Common myeloid progenitor, CD34-positive (primary cell): ENCODE measurements around the gene PPP1R12A.

Source experiments
- CTCF ChIA-PET: fragments of 350-600 bp; sonication (Branson Sonifier 250); formaldehyde crosslinking; loops from one replicate; lab custom pipeline; 2021; ENCODE audit warnings: antibody characterized with exemption; lab: Charles Lee
- POLR2A ChIA-PET: fragments of 350-600 bp; sonication (Branson Sonifier 250); formaldehyde crosslinking; loops from one replicate; lab custom pipeline; 2021; ENCODE audit warnings: antibody characterized with exemption; lab: Charles Lee
- DNase-seq, 3 donors: peaks; one replicate each; pipeline versions ENCODE4 v3.0.0 to v3.0.0-alpha.2; 2013
- H3K27ac ChIP-seq, 2 experiments: 1 replicate in 1 of 2; 2 replicates in 1 of 2; pipeline ENCODE4 v1.7.0; 2013; ENCODE audit warnings: inconsistent platforms in 2 of 2, low read length in 2 of 2, mild to moderate bottlenecking in 2 of 2, low read depth in 1 of 2, moderate library complexity in 1 of 2; ENCODE audit not compliant: severe bottlenecking in 2 of 2, insufficient read depth in 1 of 2, poor library complexity in 1 of 2
- H3K27me3 ChIP-seq, 5 experiments: replicated peaks in 2 of 5; 1 replicate in 3 of 5; 2 replicates in 2 of 5; pipeline versions ENCODE4 v1.6.1 to v1.7.0; 2013; ENCODE audit warnings: low read length in 4 of 5, mild to moderate bottlenecking in 2 of 5, moderate library complexity in 2 of 5, inconsistent platforms in 1 of 5; ENCODE audit not compliant: insufficient read depth in 5 of 5, control insufficient read depth in 4 of 5
- H3K36me3 ChIP-seq, 4 experiments: 1 replicate in 2 of 4; 2 replicates in 2 of 4; pipeline versions ENCODE4 v1.6.1 to v1.7.0; 2013; ENCODE audit warnings: low read length in 3 of 4, control low read depth in 1 of 4, mild to moderate bottlenecking in 1 of 4; ENCODE audit not compliant: control insufficient read depth in 4 of 4, insufficient read depth in 4 of 4
- H3K4me1 ChIP-seq, 4 experiments: 1 replicate in 3 of 4; 2 replicates in 1 of 4; pipeline versions ENCODE4 v1.6.1 to v1.7.1; 2013; ENCODE audit warnings: low read length in 3 of 4, mild to moderate bottlenecking in 3 of 4, control low read depth in 1 of 4, inconsistent platforms in 1 of 4, moderate library complexity in 1 of 4; ENCODE audit not compliant: control insufficient read depth in 4 of 4, insufficient read depth in 4 of 4; ENCODE audit errors: control extremely low read depth in 1 of 4
- H3K4me3 ChIP-seq, 7 experiments: 1 replicate in 4 of 7; 2 replicates in 3 of 7; pipeline versions ENCODE4 v1.5.1 to v1.7.0; 2013; ENCODE audit warnings: mild to moderate bottlenecking in 7 of 7, low read length in 6 of 7, moderate library complexity in 6 of 7, inconsistent platforms in 2 of 7, low read depth in 2 of 7, control low read depth in 1 of 7; ENCODE audit not compliant: insufficient read depth in 4 of 7, control insufficient read depth in 1 of 7; ENCODE audit errors: extremely low read depth in 1 of 7
- H3K9me3 ChIP-seq, 5 experiments: 1 replicate in 4 of 5; 2 replicates in 1 of 5; pipeline versions ENCODE4 v1.6.1 to v1.7.1; 2013; ENCODE audit warnings: low read length in 4 of 5, mild to moderate bottlenecking in 2 of 5, inconsistent platforms in 1 of 5, low read depth in 1 of 5, moderate library complexity in 1 of 5; ENCODE audit not compliant: control insufficient read depth in 4 of 5, insufficient read depth in 2 of 5; ENCODE audit errors: control extremely low read depth in 1 of 5
- WGBS: methylation state at CpG from one replicate; pipeline ENCODE4 v1.1.5; 2013; ENCODE audit not compliant: insufficient coverage; 5-methylcytosine and 5-hydroxymethylcytosine counted together

PPP1R12A gene

GRCh38 chr12:79873201-79873600 lies 61.7 kb downstream of the PPP1R12A start:
- Histone ChIP-seq H3K9me3 (no peaks in the 10 kb centered on the region), H3K36me3 (peaks cover 0 to 29% (median 9%) of the 10 kb centered on the region in 4 experiments), H3K4me3 (peak overlapping the region in 1 of 7 experiments; percentile 11), H3K4me1 (peaks cover 0 to 10% (median 5%) of the 10 kb centered on the region in 4 experiments), H3K27me3 (no peaks in the 10 kb centered on the region), H3K27ac (no peak overlapping the region)
- DNase-seq: peak in 2 of 3 donors; percentile 40 to 62
- ChIA-PET CTCF (interaction anchor here (1.2 kb wide), 1 partner anchor 11 kb away, joined by 3 read pairs; no protein-coding TSS in a partner anchor), POLR2A (no interaction called here)
- 100% methylated on average over 1 of the region's 2 CpGs for WGBS

DNA sequence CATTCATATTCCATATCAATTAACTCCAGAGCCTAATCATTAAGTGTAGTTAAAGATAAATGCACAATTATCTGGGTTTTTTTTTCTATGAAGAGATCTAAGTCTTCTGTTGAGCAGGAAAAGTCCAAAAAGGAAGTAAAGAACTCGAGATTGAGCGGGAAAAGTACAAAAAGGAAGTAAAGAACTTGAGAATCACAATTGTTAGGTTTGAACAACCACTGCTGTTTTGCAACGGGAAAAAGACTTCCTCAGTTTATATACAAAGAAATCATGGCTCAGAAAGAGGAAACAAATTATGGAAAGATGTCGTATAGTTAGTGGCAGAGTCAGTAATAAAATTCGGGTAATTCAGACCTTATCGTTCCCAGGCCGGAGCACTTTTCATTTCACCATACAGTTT lies 63.3 kb downstream of the PPP1R12A start:
- no peaks in the 10 kb centered on the region for H3K27me3 ChIP-seq
- peaks cover 0 to 40% (median 19%) of the 10 kb centered on the region in 4 experiments for H3K36me3 ChIP-seq
- ChIA-PET CTCF (no interaction called here), POLR2A (no interaction called here)
- peaks cover 0 to 10% (median 5%) of the 10 kb centered on the region in 4 experiments for H3K4me1 ChIP-seq
- H3K4me3 ChIP-seq: no peak overlapping the region
- DNase-seq: no peak
- peaks cover 0 to 6% (median 0%) of the 10 kb centered on the region in 5 experiments for H3K9me3 ChIP-seq
- no peak overlapping the region for H3K27ac ChIP-seq
- WGBS: 30% methylated on average over 3 of the region's 7 CpGs

GRCh38 chr12:79870916-79871315 lies 64.0 kb downstream of the PPP1R12A start:
- ChIA-PET POLR2A (interaction anchor here (0.7 kb wide), 1 partner anchor 36 kb away, joined by 3 read pairs; no protein-coding TSS in a partner anchor), CTCF (no interaction called here)
- Histone ChIP-seq H3K27me3 (no peaks in the 10 kb centered on the region), H3K9me3 (peaks cover 0 to 6% (median 0%) of the 10 kb centered on the region in 5 experiments), H3K27ac (no peak overlapping the region), H3K4me1 (peaks cover 0 to 10% (median 5%) of the 10 kb centered on the region in 4 experiments), H3K36me3 (peaks cover 0 to 40% (median 19%) of the 10 kb centered on the region in 4 experiments), H3K4me3 (no peak overlapping the region)
- DNase-seq: no peak

- peaks cover 0 to 4% (median 1%) of the 10 kb centered on the region in 5 experiments for H3K9me3 ChIP-seq
- no peaks in the 10 kb centered on the region for H3K4me1 ChIP-seq
- ChIA-PET POLR2A (interaction anchor here (0.6 to 0.7 kb wide), 2 partner anchors 13 to 500 kb away, joined by 3 read pairs; no protein-coding TSS in a partner anchor), CTCF (no interaction called here)
- H3K4me3 ChIP-seq: no peak overlapping the region
- 85% methylated on average over 2 of the region's 8 CpGs for WGBS
- no peaks in the 10 kb centered on the region for H3K27me3 ChIP-seq
- H3K27ac ChIP-seq: no peak overlapping the region
- H3K36me3 ChIP-seq: peaks cover 8 to 21% (median 10%) of the 10 kb centered on the region in 4 experiments
- no peak for DNase-seq
Measured at GRCh38 chr12:79859646-79860045, 75.3 kb downstream of the PPP1R12A start.

DNA sequence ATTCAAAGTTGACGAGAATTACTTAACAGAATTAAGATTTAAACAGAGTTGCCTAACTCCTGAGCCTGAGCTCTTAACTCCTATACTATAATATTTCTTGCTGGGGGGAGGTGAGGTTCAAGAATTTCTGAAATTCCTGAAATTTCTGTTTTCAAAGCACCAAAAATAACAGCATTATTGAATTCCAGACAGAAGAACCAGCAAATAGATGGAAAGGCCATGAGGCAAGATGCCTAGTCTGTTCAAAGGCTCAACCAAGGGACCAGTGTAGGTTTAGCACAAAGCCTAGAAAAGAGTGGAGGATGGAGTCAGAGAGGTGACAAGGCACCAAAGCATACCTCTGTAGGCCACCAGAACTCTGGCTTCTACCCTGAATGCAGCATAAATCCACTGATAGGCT lies 76.4 kb downstream of the PPP1R12A start:
- ChIA-PET POLR2A (no interaction called here), CTCF (no interaction called here)
- Histone ChIP-seq H3K36me3 (peaks cover 8 to 21% (median 10%) of the 10 kb centered on the region in 4 experiments), H3K9me3 (peaks cover 0 to 4% (median 0%) of the 10 kb centered on the region in 5 experiments), H3K27me3 (no peaks in the 10 kb centered on the region), H3K4me3 (no peak overlapping the region), H3K4me1 (no peaks in the 10 kb centered on the region), H3K27ac (no peak overlapping the region)
- no peak for DNase-seq
- WGBS: no CpG with 5 or more reads among the region's 1 CpG

- WGBS: no CpG with 5 or more reads among the region's 2 CpGs
- ChIA-PET POLR2A (no interaction called here), CTCF (no interaction called here)
- Histone ChIP-seq H3K4me1 (no peaks in the 10 kb centered on the region), H3K36me3 (peaks cover 11 to 23% (median 14%) of the 10 kb centered on the region in 4 experiments), H3K9me3 (peaks cover 3 to 6% (median 4%) of the 10 kb centered on the region in 5 experiments), H3K27me3 (no peaks in the 10 kb centered on the region), H3K4me3 (no peak overlapping the region), H3K27ac (no peak overlapping the region)
- DNase-seq: no peak
Measured at GRCh38 chr12:79857675-79858074, 77.2 kb downstream of the PPP1R12A start.

DNA sequence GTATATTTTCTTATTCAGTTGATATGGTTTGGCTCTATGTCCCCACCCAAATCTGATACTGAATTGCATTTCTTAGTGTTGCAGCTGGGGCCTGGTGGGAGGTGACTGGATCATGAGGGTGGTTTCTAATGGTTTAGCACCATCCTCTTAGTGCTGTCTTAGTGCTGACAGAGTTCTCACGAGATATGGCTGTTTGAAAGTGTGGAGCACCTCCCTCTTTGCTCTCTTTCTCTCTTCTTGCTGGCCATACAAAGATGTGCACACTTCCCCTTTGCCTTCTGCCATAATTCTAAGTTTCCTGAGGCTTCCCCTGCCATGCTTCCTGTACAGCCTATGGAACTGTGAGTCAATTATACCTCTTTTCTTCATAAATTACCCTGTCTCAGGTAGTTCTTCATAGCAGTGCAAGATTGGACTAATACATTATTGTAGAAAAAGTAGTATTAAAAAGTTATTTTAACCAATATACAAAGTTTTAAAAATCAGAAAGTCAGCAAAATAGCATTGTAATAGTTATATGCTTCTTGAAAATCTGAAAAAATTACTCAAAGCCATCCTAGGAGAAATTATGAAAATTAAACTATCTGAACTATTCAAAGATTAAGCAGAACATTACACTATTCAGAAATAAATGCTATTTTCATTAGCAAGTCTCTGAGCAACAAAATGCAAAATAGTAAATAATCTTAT lies 84.1 kb downstream of the PPP1R12A start:
- no peak overlapping the region for H3K4me3 ChIP-seq
- POLR2A ChIA-PET: no interaction called here
- peaks cover 0 to 3% (median under 1%) of the 10 kb centered on the region in 4 experiments for H3K4me1 ChIP-seq
- DNase-seq: peak in 2 of 3 donors; percentile 10 to 42
- H3K27me3 ChIP-seq: no peaks in the 10 kb centered on the region
- no CpG with 5 or more reads among the region's 1 CpG for WGBS
- CTCF ChIA-PET: interaction anchor here (1.4 kb wide), 1 partner anchor 37 kb away, joined by 3 read pairs; no protein-coding TSS in a partner anchor
- peaks cover 1 to 20% (median 11%) of the 10 kb centered on the region in 5 experiments for H3K9me3 ChIP-seq
- H3K27ac ChIP-seq: no peak overlapping the region
- H3K36me3 ChIP-seq: peaks cover 3 to 5% (median 4%) of the 10 kb centered on the region in 4 experiments
